GM21619 (cell line): ENCODE results near the gene SMG6.

Experiments
- ATAC-seq: cut with Tn5 transposase; IDR thresholded peaks from one replicate; pipeline ENCODE4 v1.9.1; 2021; ENCODE audit not compliant: unreplicated experiment

Gene SMG6

DNA sequence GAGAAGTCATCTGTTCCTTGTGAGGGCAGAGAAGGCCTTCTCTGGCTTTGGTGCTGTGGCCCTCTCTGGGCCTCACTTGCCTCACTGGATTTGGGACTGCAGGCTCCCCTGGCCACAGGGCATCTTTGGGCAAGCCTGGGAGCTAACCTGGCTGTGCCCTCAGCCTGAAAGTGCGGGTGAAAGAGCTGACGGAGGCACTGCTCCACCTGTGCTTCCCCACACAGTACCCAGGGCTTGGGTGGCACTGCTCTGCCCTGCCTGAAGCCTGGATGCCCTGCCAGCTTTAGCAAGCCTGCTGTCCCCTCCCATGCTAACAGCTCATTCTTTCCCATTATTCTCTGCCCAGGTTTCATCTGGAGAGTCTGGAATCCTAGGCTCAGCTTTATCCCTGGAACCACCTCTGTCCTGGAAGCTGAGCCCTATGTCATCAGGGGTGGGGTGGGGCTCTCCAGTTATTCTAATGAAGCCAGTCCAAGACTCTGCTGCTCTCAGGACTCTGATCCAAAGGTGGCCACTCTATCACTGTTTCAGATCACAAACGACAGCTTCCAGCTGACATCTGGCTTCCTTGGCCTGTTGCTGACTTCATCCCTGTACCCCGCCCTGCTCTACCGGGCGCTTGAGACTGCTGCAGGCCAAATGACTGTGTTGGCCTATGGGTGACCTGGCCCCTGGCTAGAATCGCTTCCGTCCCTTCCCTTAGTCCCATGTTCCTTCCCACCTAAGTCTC, 219.4 kb downstream of the SMG6 start:
- no peak for ATAC-seq

DNA sequence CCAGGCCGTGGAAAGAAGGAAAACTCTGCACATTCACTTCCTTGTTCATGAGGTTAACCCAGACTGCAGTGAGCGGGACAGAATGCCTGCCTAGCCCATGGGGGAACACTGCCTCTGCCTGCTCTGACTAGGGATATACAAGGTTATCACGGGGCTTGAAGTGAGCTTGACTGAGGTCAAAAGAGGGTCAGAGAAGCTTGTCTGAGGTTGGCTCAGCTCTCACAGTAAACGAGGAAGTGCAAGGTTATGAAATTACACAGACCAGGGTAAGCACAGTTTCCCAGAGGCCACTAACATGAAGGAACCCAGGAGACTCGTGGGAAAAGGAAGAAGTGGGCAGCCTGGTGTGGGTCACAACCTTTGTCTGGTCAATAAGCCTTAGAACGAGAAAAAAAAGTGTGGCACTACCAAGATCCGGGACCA, 220.0 kb downstream of the SMG6 start:
- peak; percentile 46 for ATAC-seq

DNA sequence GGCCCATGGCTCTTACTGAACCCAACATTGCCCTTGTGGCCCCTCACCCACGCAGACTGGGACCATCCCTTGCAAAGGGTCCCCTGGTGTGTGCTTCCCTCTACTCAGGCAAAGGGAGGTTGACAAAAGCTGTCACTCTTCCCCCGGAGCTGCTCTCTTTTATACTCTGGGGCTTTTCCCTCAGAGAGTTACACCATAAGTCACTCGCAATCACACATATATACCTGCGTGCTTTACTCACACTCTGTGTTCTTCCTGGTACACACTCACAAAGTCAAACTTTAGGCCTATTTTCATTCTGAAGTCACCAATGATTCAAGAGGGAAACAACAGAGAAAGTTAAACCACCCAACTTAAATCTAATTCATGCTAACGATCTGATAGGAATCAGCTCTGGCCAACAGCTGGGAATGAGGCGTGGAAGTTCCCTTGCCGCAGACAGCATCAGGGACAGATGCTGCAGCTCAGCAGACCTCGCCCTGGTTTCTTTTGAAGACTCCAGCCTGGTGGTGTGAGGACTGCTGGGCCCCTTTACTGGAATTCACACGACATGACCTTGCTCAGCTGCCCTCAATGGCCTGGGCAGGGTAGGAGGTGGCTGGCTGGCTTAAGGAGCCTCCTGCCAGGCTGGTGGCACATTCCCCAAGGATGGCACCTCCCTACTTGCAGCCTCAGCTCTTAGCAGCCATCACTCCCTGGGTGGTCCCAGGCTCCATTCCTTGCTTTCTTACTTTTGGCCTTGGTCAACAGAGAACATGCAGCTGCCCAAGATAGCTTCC, 221.4 kb downstream of the SMG6 start:
- ATAC-seq, result no peak

DNA sequence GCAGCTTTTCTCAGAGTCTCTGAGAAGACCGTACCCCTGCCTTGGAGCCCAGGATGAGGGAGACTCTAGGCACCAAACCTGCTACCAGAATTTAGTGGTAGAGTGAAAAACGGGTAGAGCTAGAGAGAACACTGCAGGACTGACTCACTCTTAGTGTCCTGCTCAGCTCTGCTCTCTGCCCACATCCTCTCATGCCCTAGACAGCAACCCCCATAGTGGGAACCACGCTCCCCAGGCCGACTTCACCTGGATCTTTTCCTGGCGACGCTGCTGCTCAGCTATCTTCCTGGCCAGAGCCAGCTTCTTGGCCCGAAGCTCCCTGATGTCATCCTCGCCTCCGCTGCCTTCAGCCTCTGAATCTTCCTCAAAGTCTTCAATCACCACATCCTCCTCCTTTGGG, 222.0 kb downstream of the SMG6 start:
- ATAC-seq, result no peak

DNA sequence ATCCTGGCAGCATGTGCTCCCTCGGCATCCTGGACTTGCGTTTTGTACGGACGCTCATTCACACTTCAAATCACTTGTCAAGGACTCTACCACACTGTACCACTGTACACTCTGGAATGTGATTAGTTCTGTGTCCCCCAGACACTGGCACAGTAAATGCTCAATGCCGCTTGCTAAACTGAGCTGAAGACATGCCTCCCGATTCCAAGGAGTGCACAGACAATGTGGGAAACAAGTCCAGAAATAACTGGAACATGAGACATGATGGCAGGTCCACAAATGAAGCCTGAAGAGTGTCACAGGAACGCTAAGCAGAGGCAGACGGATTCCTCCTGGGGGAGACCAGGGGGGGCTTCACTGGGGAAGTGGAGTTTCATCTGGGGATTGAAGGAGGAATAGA, 226.5 kb downstream of the SMG6 start:
- no peak for ATAC-seq

DNA sequence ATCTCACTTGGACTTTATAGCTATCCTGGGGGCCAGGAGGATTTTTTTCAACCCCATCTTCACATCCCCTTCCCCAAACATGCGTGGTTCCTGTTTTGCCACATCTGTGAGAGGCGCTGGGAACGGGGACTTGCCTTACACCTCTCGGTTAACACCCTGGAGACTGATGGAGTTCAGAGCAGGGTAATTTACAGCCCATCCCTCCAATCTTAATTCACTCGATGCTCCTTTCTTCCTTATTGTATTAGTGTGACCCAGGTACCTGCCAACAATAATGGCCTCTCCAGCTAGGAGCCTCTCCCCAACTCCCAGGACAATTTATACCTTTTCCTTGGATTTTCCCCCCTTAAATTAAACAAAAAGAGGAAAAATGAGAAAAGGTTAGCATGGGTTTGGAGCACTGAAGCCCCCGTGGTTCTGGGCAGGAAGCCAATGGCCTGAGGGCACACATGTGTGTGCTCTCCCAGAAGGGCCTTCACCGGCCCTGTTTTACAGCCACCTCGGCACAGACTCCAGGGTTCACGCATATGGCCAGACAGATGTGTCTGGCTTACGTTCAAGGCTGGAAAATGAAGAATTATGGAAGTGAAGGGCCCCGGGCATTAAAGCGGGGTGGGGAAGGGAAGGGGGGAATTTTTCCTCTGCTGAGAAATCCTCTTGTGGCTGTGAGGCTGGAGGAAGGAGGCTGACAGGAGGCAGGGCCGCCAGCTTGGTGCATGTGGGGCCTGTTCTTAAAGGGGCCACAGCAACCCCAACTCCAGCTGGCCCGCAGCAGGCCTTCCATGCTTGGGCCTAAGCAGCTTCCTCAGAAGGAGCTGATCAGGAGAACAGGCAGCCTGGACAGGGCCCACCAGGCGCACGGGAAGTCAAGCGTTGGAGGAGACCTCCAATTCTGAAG, 227.2 kb downstream of the SMG6 start:
- ATAC-seq, result no peak

DNA sequence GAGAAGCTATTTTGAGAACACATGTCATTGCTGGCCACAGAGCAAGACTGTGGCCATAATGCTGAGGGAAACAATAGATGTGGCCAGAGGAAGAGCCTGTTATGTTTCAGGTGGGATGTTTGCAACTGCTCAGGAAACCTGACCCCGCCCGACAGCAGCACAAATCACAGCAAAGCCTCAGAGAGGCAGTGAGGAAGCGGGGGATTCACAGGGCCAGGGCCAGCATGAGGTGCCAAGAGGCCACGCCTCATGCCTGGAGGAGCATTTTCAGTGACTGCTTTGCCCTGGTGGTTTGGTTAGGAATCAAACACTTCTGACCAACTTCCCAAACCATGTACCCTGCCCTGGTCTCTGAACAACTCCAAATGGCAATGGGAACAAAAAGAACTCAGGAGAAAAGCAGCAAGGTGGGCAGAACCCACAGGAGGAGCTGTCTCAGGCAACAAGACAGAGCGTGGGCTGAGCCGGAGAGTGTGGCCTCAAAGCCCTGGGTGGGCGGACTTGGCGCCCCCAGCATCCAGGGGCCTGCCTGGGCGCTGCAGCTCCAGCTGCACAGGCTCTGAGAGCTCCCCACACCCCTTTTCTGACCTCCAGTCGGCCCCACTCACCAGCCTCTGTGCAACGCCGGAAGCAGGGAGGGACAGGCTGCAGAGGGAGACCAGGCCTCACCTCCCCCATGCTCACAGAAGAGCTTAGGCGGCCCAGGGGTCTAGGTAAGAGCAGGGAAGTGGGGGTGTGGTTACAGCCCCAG, 228.1 kb downstream of the SMG6 start:
- ATAC-seq, result no peak

DNA sequence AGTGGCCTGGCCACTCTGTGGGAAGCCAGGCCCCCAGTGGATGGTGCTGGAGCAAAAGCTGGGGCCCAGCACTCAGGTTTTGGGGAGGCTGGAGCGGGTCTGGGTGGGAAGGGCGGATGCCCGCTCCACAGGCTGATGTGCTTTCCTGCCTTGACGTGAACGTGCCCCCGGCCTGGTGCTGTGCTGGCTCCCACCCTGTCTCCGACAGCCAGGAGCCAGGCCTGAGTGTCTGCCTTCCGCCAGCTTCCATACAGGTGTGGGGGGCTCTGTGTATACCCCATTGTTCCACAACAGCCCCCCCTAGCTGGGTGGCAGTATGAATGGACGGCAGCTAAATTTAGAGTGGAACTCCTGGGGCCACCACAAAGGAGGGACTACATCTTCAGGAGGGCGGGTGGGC, 228.7 kb downstream of the SMG6 start:
- no peak for ATAC-seq

DNA sequence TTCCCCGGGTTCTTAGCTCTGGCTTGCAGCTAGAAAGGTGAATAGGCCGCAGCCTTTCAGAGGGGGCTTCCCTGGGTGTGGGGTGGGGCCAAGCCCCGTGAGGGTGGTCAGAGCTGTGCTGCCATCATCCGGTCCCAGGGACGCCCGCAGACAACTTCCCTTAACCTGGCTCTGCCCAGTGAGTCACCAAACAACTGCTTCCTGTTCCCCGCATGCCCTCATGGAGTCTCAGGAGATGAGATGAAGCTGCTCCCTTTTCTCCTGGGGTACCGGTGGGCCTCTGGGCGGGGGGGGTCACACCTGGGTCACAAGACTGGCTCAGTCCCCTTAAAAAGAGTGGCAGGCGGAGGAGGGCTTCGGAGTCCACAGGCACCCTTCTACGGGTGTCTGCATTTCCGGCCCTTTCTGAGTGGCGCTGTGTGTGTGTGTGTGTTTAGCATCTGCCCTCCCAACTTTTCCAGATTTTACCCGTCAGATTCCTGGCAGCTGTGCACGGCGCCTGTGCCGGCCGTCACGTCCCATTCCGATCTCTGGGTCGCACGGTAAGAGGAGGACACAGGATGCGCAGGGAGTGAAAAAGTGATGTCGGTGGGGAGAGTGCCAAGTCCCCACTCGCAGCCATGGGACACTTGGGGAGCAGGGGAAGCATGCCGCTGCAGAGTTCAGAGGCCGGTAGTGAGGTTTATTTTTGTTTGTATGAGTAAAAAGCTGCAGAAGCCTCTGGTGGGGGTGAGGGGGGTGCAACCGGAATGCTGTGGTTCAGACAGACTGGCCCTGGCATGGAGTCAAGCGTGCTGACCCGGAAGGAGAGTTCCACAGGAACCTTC, 231.9 kb downstream of the SMG6 start:
- ATAC-seq, result no peak

DNA sequence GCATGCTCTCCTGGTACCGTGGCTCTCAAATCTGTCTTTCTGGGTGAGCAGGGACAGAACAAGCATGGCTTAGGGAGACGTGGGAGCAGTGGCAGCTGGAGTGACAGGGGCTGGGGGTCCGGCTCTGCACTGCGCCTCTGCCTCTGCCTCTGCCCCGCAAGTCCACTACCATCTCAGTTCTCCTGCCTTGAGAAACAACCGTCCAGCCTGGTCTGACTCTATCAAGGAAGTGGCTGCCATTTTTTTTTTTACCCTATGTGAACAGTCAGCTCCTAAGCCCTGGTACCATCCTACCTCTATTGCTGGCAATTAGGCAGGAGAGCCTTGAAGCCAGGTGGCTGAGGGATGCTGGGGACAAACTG, 232.6 kb downstream of the SMG6 start:
- ATAC-seq, result no peak

DNA sequence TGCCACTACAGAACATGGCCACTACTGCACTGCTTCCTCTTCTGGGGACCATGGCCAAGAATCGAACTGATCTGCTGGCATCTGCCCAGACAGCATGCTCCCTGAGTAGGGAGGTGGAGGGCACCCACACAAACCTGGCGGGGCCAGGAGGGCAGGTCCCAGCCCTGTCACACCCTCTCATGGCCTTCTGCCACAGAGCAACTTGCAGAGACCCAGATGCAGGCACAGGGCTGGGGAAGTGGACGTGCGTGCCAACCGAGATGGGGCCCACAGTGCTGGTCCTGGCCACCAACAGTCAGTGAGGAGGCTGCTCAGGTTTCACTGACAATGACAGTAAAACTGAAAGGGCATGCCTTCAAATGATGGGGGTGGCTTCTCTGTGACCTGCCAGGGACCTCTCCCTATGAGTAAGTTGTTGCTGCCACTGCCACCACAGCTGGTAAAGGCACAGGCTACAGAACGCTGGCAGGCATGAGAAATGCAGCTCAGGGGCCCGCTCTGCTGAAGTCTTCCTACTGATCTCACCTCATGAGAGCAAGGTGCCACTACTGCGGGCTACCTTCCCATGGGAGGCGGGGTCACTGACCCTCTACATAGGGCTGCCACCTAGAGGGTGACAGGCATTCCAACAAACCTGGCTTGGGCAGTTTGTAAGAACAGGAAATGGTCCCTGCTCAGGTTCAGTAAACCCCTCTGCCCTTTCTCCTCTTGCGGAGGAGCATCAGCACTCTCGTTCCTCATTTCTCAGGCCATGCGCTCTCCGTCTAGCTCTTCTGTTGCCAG, 233.2 kb downstream of the SMG6 start:
- peak; percentile 76 for ATAC-seq

DNA sequence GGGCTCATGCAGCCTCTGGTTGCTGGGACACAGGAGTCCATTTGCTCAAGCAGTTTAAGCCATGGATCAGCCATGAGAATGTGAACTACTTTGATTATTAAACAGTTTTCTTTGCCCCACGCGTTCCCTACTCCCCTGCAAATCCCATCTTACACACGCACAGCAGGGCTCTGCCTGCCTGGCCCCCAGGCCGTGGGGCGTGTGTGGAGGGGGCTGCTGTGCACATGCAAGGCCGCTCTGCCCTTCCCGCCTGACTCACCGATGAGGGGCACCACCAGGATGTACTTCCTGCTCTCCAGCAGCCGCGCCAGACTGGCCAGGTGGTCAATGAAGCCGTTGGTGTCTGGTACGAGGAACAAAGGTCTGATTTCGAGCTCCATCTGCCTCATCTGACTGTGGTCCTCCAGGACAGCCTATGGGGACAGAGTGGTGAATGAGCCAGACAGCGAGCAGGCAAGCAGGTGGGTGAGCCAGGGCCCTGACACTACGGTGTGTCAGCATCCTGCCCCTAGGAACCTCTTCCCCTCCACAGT, 235.0 kb downstream of the SMG6 start:
- ATAC-seq, result no peak

DNA sequence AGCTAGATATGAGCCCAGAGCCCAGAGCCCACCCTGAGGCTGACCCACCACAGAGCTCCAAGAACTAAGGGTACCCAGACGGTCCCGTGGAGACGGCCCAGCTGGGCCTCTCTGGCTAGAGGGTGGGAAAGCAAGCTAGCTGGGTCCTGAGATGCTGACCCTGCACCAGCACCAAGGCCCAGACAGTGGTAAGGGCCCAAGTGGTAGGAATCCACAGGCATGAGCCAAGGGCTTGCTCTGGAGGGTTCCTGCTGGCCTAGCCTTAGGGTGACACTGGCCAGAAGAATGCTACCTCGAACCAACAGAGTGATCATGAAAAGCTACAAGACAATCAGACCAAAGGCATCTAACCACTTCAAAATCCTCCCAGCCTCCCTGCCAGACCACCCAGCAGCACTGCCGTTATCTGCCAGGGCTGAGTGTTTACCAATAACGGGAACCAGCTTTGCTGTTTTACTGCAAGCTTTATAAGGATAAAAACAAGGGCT, 235.5 kb downstream of the SMG6 start:
- ATAC-seq, result no peak

DNA sequence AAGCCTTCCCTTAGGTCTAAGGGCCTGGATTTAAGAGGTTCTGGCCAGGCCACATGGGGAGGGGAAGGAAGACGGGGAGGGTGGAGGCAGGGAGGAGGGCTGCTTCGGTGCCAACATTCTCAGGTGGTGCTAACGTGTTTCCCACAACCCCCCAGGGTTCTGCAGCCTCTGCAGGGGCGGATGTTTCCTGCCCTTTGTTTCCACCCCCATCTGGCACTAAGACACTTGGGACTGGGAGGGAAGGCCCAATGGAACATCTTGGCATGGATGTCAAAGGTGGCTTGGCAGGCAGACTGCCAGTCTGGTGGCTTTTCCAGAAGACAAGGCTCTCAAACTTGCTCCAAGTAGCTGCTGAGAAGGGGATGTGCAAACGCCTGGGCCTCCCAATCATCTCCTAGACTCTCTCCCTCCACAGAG, 236.0 kb downstream of the SMG6 start:
- no peak for ATAC-seq

DNA sequence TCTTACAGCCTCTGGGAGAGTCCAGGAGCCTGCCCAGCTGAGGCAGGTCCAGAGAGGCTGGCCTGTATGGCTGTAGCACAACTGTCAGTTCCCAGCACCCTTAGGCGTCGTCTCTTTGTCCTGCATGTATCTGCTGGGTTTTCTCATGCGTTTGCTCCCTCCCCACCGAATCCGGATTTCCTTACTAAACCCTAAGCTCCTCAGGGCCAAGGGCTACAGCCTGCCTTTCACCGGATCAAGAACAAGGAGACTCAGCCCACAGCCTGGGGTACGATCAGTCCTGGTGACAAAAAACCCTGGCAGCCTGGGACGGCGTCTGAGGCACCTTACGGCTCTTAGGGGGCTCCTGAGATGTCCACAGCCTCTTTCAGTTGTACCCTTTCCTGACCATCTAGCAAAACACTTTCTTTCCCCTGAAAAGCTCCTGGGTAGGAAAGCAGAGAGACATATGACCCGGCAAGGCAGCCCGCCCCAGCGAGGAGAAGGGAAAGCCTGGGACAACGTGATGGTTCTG, 236.5 kb downstream of the SMG6 start:
- no peak for ATAC-seq

DNA sequence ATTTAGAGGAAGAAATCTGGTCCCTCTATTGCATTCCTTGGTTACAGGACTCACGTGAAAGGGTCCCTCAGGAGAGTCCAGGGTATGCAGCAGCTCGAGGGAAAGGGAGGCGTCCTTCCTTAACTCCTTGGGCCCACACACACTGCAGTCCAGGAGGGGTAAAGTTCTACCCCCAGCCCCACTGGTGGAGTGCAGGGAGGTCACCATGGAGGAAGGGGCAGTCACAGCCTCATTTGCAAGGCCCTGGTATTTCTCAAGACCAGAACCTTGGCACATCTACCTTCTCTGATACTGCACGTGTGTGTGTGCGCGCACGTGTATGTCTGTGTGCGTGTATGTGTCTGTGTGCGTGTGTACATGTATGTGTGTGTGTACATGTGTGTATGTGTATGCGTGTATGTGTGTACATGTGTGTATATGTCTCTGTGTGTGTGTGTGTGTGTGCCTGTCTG, 237.6 kb downstream of the SMG6 start:
- no peak for ATAC-seq

DNA sequence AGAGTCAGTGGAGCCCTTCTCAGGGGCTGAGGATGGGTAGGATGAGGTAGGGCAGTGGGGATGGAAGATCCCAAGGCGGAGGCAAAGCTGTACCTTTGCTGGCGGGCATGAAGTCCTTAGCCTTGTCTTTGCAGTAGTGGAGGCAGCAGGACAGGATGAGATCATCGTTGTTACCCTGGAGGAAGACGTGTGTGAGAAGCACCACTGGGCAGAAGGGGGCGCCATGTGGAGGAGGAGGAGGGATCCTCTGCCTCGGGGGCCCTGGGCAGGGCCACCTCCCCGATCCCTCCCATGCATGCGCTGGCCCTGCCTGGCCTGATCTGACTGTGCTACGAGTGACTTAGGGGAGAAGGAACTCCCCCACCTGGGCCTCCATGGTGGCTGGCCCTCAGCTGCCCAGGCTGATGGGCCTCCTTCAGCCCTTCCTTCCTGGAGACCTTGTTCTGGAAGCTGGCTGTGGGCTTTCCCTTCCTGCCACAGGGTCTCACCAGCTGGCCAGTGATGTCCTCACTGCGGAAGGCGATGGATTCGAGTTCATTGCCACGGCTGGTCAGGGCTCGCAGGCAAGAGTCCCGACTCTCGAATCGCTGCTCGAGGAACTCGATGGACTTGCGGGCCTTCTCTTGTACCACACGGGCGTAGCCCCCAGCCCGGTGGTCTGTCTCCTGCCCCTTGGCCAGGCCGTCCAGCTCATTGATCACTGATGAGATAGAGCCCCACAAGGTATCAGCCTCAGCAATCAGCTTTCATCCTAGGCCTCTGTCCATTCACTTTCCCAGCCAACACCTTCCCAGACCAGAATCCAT, 238.4 kb downstream of the SMG6 start:
- no peak for ATAC-seq

DNA sequence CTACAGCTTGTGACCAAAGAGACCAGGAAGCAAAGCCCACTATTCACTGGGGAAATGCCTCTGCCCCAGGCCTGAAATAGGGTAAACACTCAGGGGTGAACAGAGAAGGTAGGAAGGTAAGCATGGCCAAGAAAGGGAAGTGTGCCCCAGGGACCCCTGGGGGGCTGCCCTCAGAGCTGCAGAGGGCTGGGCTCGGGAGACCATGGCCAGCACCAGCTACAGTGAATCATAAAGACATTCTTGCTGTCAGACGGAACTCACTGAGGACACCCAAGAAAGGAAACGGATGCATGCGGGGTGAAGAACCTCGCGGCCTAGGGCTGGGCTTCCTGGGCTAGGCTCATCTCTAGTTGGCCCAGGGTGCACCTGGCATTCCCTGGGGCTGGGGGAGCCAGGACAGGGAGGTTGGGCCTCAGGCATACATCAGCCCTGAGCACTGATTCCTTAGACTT, 239.0 kb downstream of the SMG6 start:
- no peak for ATAC-seq
